IMR-90 (cell line): ENCODE results near the gene SH3BGRL.

Experiments
- BHLHE40 ChIP-seq: fragments of 150-350 bp; IDR thresholded peaks from 2 replicates; pipeline ENCODE4 v1.6.1; 2016; ENCODE audit warnings: mild to moderate bottlenecking, low read depth, low read length
- CEBPB ChIP-seq: IDR thresholded peaks from 2 replicates; pipeline ENCODE4 v1.6.1; 2012; ENCODE audit warnings: low read depth, low read length, improper control_type of control experiment
- CTCF ChIP-seq: conservative IDR thresholded peaks from 2 replicates; pipeline ENCODE4 v1.5.1; 2012; ENCODE audit warnings: mild to moderate bottlenecking, low read depth, low read length, improper control_type of control experiment
- FOS ChIP-seq: fragments of 150-350 bp; IDR thresholded peaks from 2 replicates; pipeline ENCODE4 v1.6.1; 2016; ENCODE audit warnings: low read depth, low read length
- MXI1 ChIP-seq: IDR thresholded peaks from 2 replicates; pipeline ENCODE4 v1.6.1; 2012; ENCODE audit warnings: low read depth, mild to moderate bottlenecking, low read length, moderate library complexity, borderline replicate concordance
- NFE2L2 ChIP-seq: fragments of 150-350 bp; IDR thresholded peaks from 2 replicates; pipeline ENCODE4 v1.6.1; 2016; ENCODE audit warnings: low read depth, mild to moderate bottlenecking, low read length
- POLR2A ChIP-seq: IDR thresholded peaks from 2 replicates; pipeline ENCODE4 v1.6.1; 2012; ENCODE audit warnings: mild to moderate bottlenecking, low read depth, low read length
- RAD21 ChIP-seq: IDR thresholded peaks from 2 replicates; pipeline ENCODE4 v1.6.1; 2012; ENCODE audit warnings: low read length, improper control_type of control experiment
- RCOR1 ChIP-seq: IDR thresholded peaks from 2 replicates; pipeline ENCODE4 v1.6.1; 2012; ENCODE audit warnings: mild to moderate bottlenecking, low read length, improper control_type of control experiment; ENCODE audit not compliant: insufficient replicate concordance
- RFX5 ChIP-seq: IDR thresholded peaks from 2 replicates; pipeline ENCODE4 v1.8.0; 2012; ENCODE audit warnings: low read depth, mild to moderate bottlenecking, low read length, moderate library complexity

GRCh38 chrX:81257817-81258216, 55.9 kb downstream of the SH3BGRL start:
- TF ChIP-seq BHLHE40 (no peak), CTCF (no peak), POLR2A (no peak), RAD21 (no peak), FOS (no peak), NFE2L2 (no peak), RCOR1 (no peak), CEBPB (no peak), RFX5 (no peak), MXI1 (no peak)
